Measurements from ENCODE around the gene UVSSA. TPM values are rescaled to one million over a fixed set of nuclear protein-coding genes. Genes with fewer than 3 reads are reported as not detected.

UVSSA gene
- total and polyA plus RNA-seq, 2 donors (not counting 1 experiment from before 2014, with no cell fraction given): 34.6 to 40.5 TPM

DNA sequence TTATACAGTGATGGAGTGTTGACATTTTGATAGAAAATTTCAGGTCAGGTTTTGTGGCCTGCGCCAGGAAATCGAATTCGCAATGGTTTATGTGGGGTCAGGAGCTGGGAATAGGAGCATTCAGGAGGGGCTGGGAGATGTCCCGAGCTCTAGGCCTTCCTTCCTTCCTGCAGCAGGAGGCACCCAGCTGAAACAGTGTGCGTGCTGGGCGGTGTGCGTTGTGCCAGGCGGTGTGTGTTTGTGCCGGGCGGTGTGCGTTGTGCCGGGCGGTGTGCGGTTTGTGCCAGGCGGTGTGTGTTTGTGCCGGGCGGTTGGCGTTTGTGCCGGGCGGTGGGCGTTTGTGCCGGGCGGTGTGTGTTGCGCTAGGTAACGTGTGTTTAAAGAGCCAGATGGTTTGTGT is 1.7 kb downstream of the UVSSA start:
- 97% methylated on average over 24 of the region's 25 CpGs for WGBS (ENCODE audit: insufficient coverage)
- ChIA-PET POLR2A (interaction anchor here (1.4 kb wide), 1 partner anchor 216 kb away, joined by 4 read pairs; no protein-coding TSS in a partner anchor), CTCF (interaction anchor here (0.8 to 2.5 kb wide), 3 partner anchors 58 to 218 kb away, joined by 3 to 16 read pairs (median 4); no protein-coding TSS in a partner anchor)
- Histone ChIP-seq H2AFZ (ENCODE audit: insufficient read depth, low read depth, low read length, poor library complexity, severe bottlenecking) (no peak overlapping the region), H3K9me3 (ENCODE audit: control extremely low read depth in 1 of 3, control insufficient read depth in 2 of 3, insufficient read depth in 1 of 3, low read length in 2 of 3) (peaks cover 0 to 3% (median 0%) of the 10 kb centered on the region in 3 donors), H3K27ac (ENCODE audit: low read length in 2 of 2) (no peak overlapping the region), H3K36me3 (replicated peaks in 1 of 2; ENCODE audit: control extremely low read depth in 1 of 2, control insufficient read depth in 1 of 2, extremely low read depth in 1 of 2, insufficient read depth in 2 of 2, low read length in 1 of 2) (peaks cover 0 to 20% of the 10 kb centered on the region in 2 experiments), H3K9ac (ENCODE audit: low read length) (no peak overlapping the region), H3K27me3 (replicated peaks in 1 of 4; ENCODE audit: control extremely low read depth in 1 of 4, control insufficient read depth in 3 of 4, insufficient read depth in 4 of 4, low read length in 3 of 4) (no peaks in the 10 kb centered on the region), H4K20me1 (ENCODE audit: control insufficient read depth, insufficient read depth, low read length, poor library complexity, severe bottlenecking) (peaks cover 9% of the 10 kb centered on the region), H3K4me2 (replicated peaks; ENCODE audit: low read depth, low read length, poor library complexity, severe bottlenecking) (no peak overlapping the region), H3K79me2 (ENCODE audit: control insufficient read depth, insufficient read depth, low read length) (peaks cover 12% of the 10 kb centered on the region), H3K4me1 (ENCODE audit: control insufficient read depth in 2 of 2, insufficient read depth in 2 of 2, low read length in 2 of 2) (peaks cover 15 to 29% of the 10 kb centered on the region in 2 donors), H3K4me3 (ENCODE audit: control extremely low read depth in 1 of 5, extremely low read depth in 1 of 5, insufficient read depth in 1 of 5, low read depth in 2 of 5, low read length in 4 of 5) (no peak overlapping the region)
- Mint-ChIP-seq H3K4me1 (peaks cover 35% of the 10 kb centered on the region), H3K4me3 (peak overlapping the region; percentile 93), H3K9me3 (ENCODE audit: insufficient read depth) (no peaks in the 10 kb centered on the region), H3K27ac (peak overlapping the region; percentile 67), H3K27me3 (no peaks in the 10 kb centered on the region)
- intact Hi-C loops (cut with micrococcal nuclease): no loop called here
- ATAC-seq (ENCODE audit: low read depth): no peak
- DNase-seq: no peak
- TF ChIP-seq EZH2 (IDR thresholded peaks at IDR 0.05; ENCODE audit: borderline replicate concordance, insufficient read depth, low read depth, low read length, poor library complexity, severe bottlenecking): no peak
- no peak for TF ChIP-seq CTCF (IDR thresholded peaks at IDR 0.05)

DNA sequence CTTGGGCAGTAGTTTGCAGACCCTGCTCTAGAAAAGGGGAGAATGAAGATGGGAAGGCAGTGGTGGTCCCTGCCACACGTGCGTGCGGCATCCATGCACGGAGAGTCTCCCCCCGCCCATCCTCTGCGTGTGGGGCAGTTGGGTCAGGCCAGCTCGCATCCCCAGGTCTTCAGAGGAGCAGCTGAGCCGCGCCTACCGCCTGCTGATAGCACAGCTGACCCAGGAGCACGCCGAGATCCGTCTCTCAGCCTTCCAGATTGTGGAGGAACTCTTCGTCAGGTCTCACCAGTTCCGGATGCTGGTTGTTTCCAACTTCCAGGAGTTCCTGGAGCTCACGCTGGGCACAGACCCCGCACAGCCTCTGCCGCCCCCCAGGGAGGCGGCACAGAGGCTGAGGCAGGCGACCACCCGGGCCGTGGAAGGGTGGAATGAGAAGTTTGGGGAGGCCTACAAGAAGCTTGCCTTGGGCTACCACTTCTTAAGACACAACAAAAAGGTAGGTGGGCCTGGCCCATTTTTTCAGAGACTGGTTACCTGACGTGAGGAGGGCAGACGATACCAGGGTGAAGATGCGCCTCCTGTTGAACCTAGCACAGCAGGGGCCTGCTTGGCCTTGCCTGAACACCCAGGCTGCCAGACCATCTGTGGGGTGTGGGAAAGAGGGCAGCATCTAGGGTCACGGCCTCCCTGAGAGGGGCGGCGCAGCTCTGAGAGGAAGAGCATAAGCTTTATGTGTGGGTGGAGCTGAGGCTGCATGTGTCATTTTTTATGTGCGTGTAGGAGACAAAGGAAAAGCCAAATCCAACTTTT is 2.6 kb downstream of the UVSSA start:
- Histone ChIP-seq H4K20me1 (ENCODE audit: control insufficient read depth, insufficient read depth, low read length, poor library complexity, severe bottlenecking) (peaks cover 9% of the 10 kb centered on the region), H3K9me3 (ENCODE audit: control extremely low read depth in 1 of 3, control insufficient read depth in 2 of 3, insufficient read depth in 1 of 3, low read length in 2 of 3) (peaks cover 0 to 3% (median 0%) of the 10 kb centered on the region in 3 donors), H3K27ac (ENCODE audit: low read length in 2 of 2) (no peak overlapping the region), H3K4me3 (ENCODE audit: control extremely low read depth in 1 of 5, extremely low read depth in 1 of 5, insufficient read depth in 1 of 5, low read depth in 2 of 5, low read length in 4 of 5) (no peak overlapping the region), H3K79me2 (ENCODE audit: control insufficient read depth, insufficient read depth, low read length) (peaks cover 12% of the 10 kb centered on the region), H2AFZ (ENCODE audit: insufficient read depth, low read depth, low read length, poor library complexity, severe bottlenecking) (no peak overlapping the region), H3K36me3 (replicated peaks in 1 of 2; ENCODE audit: control extremely low read depth in 1 of 2, control insufficient read depth in 1 of 2, extremely low read depth in 1 of 2, insufficient read depth in 2 of 2, low read length in 1 of 2) (peaks cover 0 to 20% of the 10 kb centered on the region in 2 experiments), H3K9ac (ENCODE audit: low read length) (no peak overlapping the region), H3K4me2 (replicated peaks; ENCODE audit: low read depth, low read length, poor library complexity, severe bottlenecking) (no peak overlapping the region), H3K4me1 (ENCODE audit: control insufficient read depth in 2 of 2, insufficient read depth in 2 of 2, low read length in 2 of 2) (peaks cover 15 to 29% of the 10 kb centered on the region in 2 donors), H3K27me3 (replicated peaks in 1 of 4; ENCODE audit: control extremely low read depth in 1 of 4, control insufficient read depth in 3 of 4, insufficient read depth in 4 of 4, low read length in 3 of 4) (no peaks in the 10 kb centered on the region)
- ATAC-seq (ENCODE audit: low read depth) (no peak), DNase-seq (no peak)
- Mint-ChIP-seq H3K9me3 (ENCODE audit: insufficient read depth) (no peaks in the 10 kb centered on the region), H3K4me3 (peak overlapping the region; percentile 93), H3K4me1 (peaks cover 34% of the 10 kb centered on the region), H3K27me3 (no peaks in the 10 kb centered on the region), H3K27ac (no peak overlapping the region)
- ChIA-PET POLR2A (no interaction called here), CTCF (interaction anchor here (0.6 to 2.5 kb wide), 5 partner anchors 59 to 477 kb away, joined by 3 to 16 read pairs (median 3); no protein-coding TSS in a partner anchor)
- TF ChIP-seq CTCF (IDR thresholded peaks at IDR 0.05) (no peak), EZH2 (IDR thresholded peaks at IDR 0.05; ENCODE audit: borderline replicate concordance, insufficient read depth, low read depth, low read length, poor library complexity, severe bottlenecking) (no peak)
- intact Hi-C loops (cut with micrococcal nuclease): loop anchor here (2.0 to 5.0 kb wide), 3 partner anchors 427 to 1107 kb away; no protein-coding TSS in a partner anchor
- 96% methylated on average over 27 of the region's 29 CpGs for WGBS (ENCODE audit: insufficient coverage)

All from B cell (primary cell).